A673 (cell line): ENCODE measurements around the gene SPDYA.

Experiments used
- CTCF ChIP-seq: fragments of 300-800, 200-600 bp; sonication (generic); conservative IDR thresholded peaks from 2 replicates; pipeline ENCODE4 v1.5.1; 2017; ENCODE audit warnings: low read depth, mild to moderate bottlenecking, antibody characterized with exemption, low read length, moderate library complexity, mixed read lengths
- EZH2 ChIP-seq: fragments of 200-600 bp; sonication (generic); IDR thresholded peaks from 2 replicates; pipeline ENCODE4 v1.6.1; 2017; ENCODE audit warnings: borderline replicate concordance, low read depth, mild to moderate bottlenecking, mixed read lengths, antibody characterized with exemption, low read length; ENCODE audit not compliant: poor library complexity, severe bottlenecking

- TF ChIP-seq CTCF (no peak), EZH2 (no peak)
Observed at GRCh38 chr2:28780496-28780895, 30.1 kb upstream of the SPDYA start.
